HG03558 (cell line): ENCODE measurements around the gene B3GALNT1.

Experiments
- ATAC-seq: cut with Tn5 transposase; IDR thresholded peaks from one replicate; pipeline ENCODE4 v1.9.1; 2021; ENCODE audit warnings: moderate number of reproducible peaks; ENCODE audit not compliant: unreplicated experiment; ENCODE audit errors: extremely low read depth

The B3GALNT1 gene, protein sequence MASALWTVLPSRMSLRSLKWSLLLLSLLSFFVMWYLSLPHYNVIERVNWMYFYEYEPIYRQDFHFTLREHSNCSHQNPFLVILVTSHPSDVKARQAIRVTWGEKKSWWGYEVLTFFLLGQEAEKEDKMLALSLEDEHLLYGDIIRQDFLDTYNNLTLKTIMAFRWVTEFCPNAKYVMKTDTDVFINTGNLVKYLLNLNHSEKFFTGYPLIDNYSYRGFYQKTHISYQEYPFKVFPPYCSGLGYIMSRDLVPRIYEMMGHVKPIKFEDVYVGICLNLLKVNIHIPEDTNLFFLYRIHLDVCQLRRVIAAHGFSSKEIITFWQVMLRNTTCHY

GRCh38 chr3:161104561-161105551 lies at the start of gene B3GALNT1:
TSS of gene B3GALNT1 (minus strand) at chr3:161105349. CDS start at chr3:161086754, 18,595 bp downstream.
- peak; percentile 39 for ATAC-seq

DNA sequence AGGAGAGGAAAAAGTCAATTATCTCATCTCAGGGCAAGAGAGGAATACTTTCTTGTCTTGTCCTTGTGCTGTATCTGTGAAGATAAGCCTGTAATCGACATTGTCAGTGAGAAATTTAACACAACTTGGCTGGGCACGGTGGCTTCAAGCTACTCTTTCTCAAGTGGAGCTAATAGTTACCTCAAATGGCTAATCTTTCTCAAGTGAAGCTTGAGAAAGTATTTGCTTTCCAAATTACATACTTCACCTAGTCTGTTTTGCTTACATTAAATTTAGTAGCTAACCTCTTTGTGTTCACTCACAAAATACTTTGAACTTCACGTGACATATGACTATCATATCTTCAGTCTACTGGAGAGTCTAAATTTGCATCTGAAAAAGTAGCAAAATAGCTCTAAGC lies 48.3 kb upstream of the B3GALNT1 start:
- ATAC-seq = no peak

- ATAC-seq = no peak
Observed at GRCh38 chr3:161150001-161150525, 44.9 kb upstream of the B3GALNT1 start.

- no peak for ATAC-seq
Observed at GRCh38 chr3:161149529-161149928, 44.4 kb upstream of the B3GALNT1 start.

DNA sequence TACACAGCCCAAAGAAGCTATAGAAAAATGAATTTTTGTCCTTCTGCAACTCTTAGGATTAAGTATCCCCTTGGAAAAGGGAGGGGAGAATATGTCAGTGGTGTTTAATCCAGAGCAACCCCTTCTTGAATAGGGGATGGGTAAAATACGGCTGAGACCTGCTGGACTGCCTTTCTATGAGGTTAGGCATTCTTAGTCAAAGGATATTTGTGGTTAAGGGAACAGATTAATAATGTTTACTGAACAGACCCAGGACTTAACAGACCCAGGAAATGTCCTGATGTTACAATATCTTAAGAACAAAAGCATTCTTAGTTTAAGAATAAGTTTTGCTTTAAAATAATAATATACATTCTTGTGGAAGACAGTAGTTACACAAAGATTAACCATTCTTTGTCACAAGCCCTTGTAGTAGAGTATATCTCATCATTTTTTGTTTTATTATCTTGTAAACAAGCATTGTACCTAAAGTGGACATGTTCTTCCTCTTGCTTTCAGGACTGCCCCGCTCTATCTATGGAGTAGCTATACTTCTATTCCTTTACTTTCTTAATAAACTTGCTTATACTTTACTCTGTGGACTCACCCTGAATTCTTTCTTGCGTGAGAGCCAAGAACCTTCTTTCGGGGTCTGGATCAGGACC lies 43.8 kb upstream of the B3GALNT1 start:
- no peak for ATAC-seq

DNA sequence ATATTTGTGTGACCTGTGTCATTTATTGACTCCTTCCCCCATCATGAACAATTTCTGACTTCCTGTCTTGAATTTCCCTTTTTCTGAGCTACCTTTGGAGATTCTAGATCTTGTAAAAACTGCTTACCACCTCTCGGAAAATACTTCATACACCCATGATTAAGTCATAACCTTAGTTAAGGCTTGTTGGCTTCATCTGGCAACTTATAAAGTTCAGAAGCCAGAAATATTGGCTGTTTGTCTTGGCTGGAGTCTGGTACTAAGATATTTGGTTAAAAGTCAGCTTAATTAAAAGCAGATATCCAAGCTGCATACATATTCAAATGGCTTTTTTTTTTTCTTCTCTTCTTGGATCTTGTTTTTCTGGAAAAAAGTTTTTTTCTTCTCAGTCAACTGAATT lies 37.3 kb upstream of the B3GALNT1 start:
- ATAC-seq = no peak

- no peak for ATAC-seq
Observed at GRCh38 chr3:161139686-161140085, 34.5 kb upstream of the B3GALNT1 start.

GRCh38 chr3:161137260-161137659 lies 32.1 kb upstream of the B3GALNT1 start:
- no peak for ATAC-seq

GRCh38 chr3:161132391-161132790 lies 27.2 kb upstream of the B3GALNT1 start:
- no peak for ATAC-seq

DNA sequence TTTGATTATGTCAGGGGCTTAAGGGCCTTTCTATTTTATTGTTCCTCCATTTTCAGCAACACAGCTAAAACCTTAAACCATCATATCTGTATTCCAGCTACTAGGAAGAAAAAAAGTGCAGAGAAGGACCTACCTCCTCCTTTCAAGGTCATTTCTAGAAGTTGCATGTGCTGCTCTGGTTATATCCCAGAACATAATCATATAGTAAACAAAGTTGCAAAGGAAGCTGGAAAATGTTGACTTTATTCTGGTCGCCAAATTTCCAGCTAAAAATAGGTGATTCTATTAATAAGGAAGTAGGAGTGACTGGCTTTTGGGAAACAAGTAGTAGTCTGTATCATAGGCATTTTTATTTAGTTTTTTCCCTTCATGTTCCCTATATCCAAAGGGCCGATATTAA lies 21.3 kb upstream of the B3GALNT1 start:
- ATAC-seq = no peak

GRCh38 chr3:161117646-161118045 lies 12.5 kb upstream of the B3GALNT1 start:
- no peak for ATAC-seq

DNA sequence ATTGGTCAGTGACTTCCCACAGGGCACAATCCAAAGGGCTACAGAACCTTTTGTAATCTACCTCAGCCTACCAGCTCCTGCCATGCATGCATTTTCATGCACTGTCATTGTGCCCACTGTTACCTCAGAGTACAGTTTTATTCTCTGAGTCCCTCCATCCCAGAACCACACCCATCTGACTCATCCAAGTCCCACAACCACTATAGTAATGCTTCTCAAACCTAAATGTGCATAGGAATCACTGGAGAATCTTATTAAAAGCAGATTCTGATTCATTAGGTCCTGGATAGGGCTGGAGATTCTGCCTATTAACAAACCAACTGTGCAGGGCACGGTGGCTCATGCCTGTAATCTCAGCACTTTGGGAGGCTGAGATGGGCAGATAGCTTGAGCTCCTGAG lies 3.7 kb upstream of the B3GALNT1 start:
- no peak for ATAC-seq

- no peak for ATAC-seq
Observed at GRCh38 chr3:161107311-161107710, 2.2 kb upstream of the B3GALNT1 start.

DNA sequence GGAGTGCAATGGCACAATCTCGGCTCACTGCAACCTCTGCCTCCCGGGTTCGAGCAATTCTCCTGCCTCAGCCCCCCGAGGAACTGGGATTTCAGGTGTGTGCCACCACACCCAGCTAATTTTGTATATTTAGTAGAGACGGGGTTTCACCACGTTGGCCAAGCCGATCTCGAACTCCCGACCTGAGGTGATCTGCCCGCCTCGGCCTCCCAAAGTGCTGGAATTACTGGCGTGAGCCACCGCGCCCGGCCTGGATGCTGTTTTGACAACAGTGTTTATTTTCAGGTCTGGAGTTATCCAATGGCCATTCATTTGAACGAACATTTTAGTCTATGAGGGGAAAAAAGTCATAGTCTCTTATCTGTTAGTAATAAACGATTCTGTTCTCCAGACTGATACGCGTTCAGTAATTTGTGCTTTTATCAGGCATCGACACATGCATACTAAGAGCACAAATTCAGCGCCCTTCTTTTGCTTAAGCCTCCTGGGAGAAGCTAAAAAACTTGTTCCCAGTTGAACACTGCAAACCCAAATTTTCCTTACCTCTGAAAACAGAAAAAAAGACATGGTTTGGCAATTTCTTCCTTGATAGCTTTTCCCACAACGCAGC lies 1.3 kb downstream of the B3GALNT1 start:
- ATAC-seq = no peak

- ATAC-seq = no peak
Observed at GRCh38 chr3:161101609-161102008, 3.5 kb downstream of the B3GALNT1 start.

GRCh38 chr3:161100994-161101393 lies 4.2 kb downstream of the B3GALNT1 start:
- no peak for ATAC-seq

- no peak for ATAC-seq
Observed at GRCh38 chr3:161096771-161097367, 8.3 kb downstream of the B3GALNT1 start.

GRCh38 chr3:161093895-161094294 lies 11.3 kb downstream of the B3GALNT1 start:
- ATAC-seq = no peak

DNA sequence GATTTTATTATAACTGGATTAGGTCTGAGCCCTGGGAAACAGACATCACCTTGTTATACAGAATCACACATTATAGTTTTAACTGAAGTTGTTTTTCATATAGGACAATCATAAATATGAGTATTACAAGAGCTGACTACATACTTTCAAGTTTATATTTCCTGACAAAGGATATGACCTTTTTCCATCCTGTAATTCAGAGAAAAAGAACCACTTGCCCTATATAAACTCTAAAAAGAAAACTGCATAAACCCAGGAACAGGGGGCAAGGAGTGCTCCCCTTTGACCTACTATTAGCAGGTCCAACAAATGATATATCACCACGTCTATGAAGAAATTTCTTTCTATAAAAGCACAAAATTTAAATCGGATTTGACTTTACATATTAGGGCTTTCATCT lies 20.9 kb downstream of the B3GALNT1 start:
- ATAC-seq = no peak

DNA sequence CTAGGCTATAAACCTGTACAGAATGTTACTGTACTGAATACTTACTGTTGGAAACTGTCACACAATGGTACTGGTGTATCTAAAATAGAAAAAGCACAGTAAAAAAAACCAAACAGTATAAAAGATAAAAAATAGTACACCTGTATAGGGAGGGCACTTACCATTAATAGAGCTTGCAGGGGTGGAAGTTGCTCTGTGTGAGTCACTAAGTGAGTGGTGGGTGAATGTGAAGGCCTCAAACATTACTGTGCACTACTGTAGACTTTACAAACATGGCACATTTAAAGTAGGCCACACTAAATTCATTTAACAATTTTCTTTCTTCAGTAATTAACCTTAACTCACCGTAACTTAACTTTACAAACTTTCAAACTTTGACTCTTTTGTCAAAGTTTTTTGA lies 22.0 kb downstream of the B3GALNT1 start:
- no peak for ATAC-seq
